Trophoblast cell (in vitro differentiated cells and primary cell): ENCODE results near the gene PCGF2.
A peak's percentile ranks its signal among the peaks of the same experiment; 100 is the strongest.

Experiments
- DNase-seq, 2 donors: peaks; one replicate each; pipeline ENCODE4 v3.0.0-alpha.2; 2016
- H2AFZ ChIP-seq: 2 replicates; pipeline ENCODE4 v1.6.1; 2013; ENCODE audit warnings: low read length, moderate library complexity, mild to moderate bottlenecking; ENCODE audit not compliant: insufficient read depth, poor library complexity
- H2AK5ac ChIP-seq: 2 replicates; pipeline ENCODE4 v1.6.1; 2013; ENCODE audit warnings: mild to moderate bottlenecking, low read length
- H2BK120ac ChIP-seq: 2 replicates; pipeline ENCODE4 v1.6.1; 2013; ENCODE audit warnings: low read length, mild to moderate bottlenecking, moderate library complexity; ENCODE audit not compliant: insufficient read depth, poor library complexity
- H2BK12ac ChIP-seq: 2 replicates; pipeline ENCODE4 v1.6.1; 2013; ENCODE audit warnings: mild to moderate bottlenecking, low read length, moderate library complexity
- H2BK5ac ChIP-seq: 2 replicates; pipeline ENCODE4 v1.6.1; 2013; ENCODE audit warnings: low read length, low read depth, moderate library complexity, mild to moderate bottlenecking; ENCODE audit not compliant: poor library complexity
- H3K14ac ChIP-seq: 2 replicates; pipeline ENCODE4 v1.6.1; 2013; ENCODE audit warnings: mild to moderate bottlenecking, low read length
- H3K18ac ChIP-seq: 2 replicates; pipeline ENCODE4 v1.6.1; 2013; ENCODE audit warnings: mild to moderate bottlenecking, low read length
- H3K23ac ChIP-seq: 2 replicates; pipeline ENCODE4 v1.6.1; 2013; ENCODE audit warnings: low read length
- H3K27ac ChIP-seq: 2 replicates; pipeline ENCODE4 v1.5.1; 2013; ENCODE audit warnings: low read depth, mild to moderate bottlenecking, inconsistent platforms, low read length, moderate library complexity
- H3K27me3 ChIP-seq: 2 replicates; pipeline ENCODE4 v1.6.1; 2013; ENCODE audit warnings: inconsistent platforms, mild to moderate bottlenecking, low read length, moderate library complexity; ENCODE audit not compliant: insufficient read depth
- H3K36me3 ChIP-seq, 2 experiments: 1 replicate in 1 of 2; 2 replicates in 1 of 2; pipeline ENCODE4 v1.6.1; 2013; ENCODE audit warnings: low read length in 2 of 2, mild to moderate bottlenecking in 2 of 2, moderate library complexity in 1 of 2; ENCODE audit not compliant: insufficient read depth in 2 of 2, control insufficient read depth in 1 of 2
- H3K4ac ChIP-seq: 2 replicates; pipeline ENCODE4 v1.6.1; 2013; ENCODE audit warnings: low read depth, mild to moderate bottlenecking, low read length, moderate library complexity
- H3K4me1 ChIP-seq, 2 experiments: 1 replicate in 1 of 2; 2 replicates in 1 of 2; pipeline ENCODE4 v1.6.1; 2013; ENCODE audit warnings: low read length in 2 of 2, mild to moderate bottlenecking in 2 of 2, moderate library complexity in 1 of 2; ENCODE audit not compliant: insufficient read depth in 2 of 2, control insufficient read depth in 1 of 2
- H3K4me2 ChIP-seq: 2 replicates; pipeline ENCODE4 v1.6.1; 2013; ENCODE audit warnings: inconsistent platforms, mild to moderate bottlenecking, low read length, moderate library complexity
- H3K4me3 ChIP-seq: 2 replicates; pipeline ENCODE4 v1.5.1; 2013; ENCODE audit warnings: mild to moderate bottlenecking, low read depth, low read length, inconsistent platforms
- H3K79me1 ChIP-seq: one replicate; pipeline ENCODE4 v1.6.1; 2013; ENCODE audit warnings: low read length
- H3K79me2 ChIP-seq: 2 replicates; pipeline ENCODE4 v1.6.1; 2013; ENCODE audit warnings: low read length, mild to moderate bottlenecking; ENCODE audit not compliant: control insufficient read depth, insufficient read depth, poor library complexity
- H3K9ac ChIP-seq: 2 replicates; pipeline ENCODE4 v1.6.1; 2013; ENCODE audit warnings: mild to moderate bottlenecking, low read length
- H3K9me3 ChIP-seq: 2 replicates; pipeline ENCODE4 v1.6.1; 2013; ENCODE audit warnings: low read depth, mild to moderate bottlenecking, control low read depth, inconsistent platforms, low read length; ENCODE audit not compliant: insufficient read depth
- H4K12ac ChIP-seq: 2 replicates; pipeline ENCODE4 v1.6.1; 2013; ENCODE audit warnings: low read depth, mild to moderate bottlenecking, low read length, moderate library complexity
- H4K8ac ChIP-seq: 2 replicates; pipeline ENCODE4 v1.6.1; 2013; ENCODE audit warnings: low read depth, mild to moderate bottlenecking, low read length, moderate library complexity
- H4K91ac ChIP-seq: one replicate; pipeline ENCODE4 v1.6.1; 2013; ENCODE audit warnings: low read depth, mild to moderate bottlenecking, low read length, moderate library complexity
- WGBS: extraction: QIAGEN DNeasy Blood & Tissue Kit; methylation state at CpG from one replicate; pipeline ENCODE4 v1.1.7; 2013; ENCODE audit warnings: missing lambda C conversion rate; ENCODE audit not compliant: insufficient read length, insufficient coverage; ENCODE audit errors: extremely low coverage; 5-methylcytosine and 5-hydroxymethylcytosine counted together

PCGF2 gene

GRCh38 chr17:38706505-38707216, 41.5 kb downstream of the PCGF2 start:
- peak overlapping the region; percentile 85 for H3K4me2 ChIP-seq
- peaks cover 24% of the 10 kb centered on the region for H3K79me1 ChIP-seq
- no peak overlapping the region for H3K14ac ChIP-seq
- H2BK5ac ChIP-seq = no peak overlapping the region
- H3K9me3 ChIP-seq = no peaks in the 10 kb centered on the region
- H3K4ac ChIP-seq = no peak overlapping the region
- peak; percentile 12 to 32 for DNase-seq
- no peak overlapping the region for H4K8ac ChIP-seq
- H2BK12ac ChIP-seq = no peak overlapping the region
- no peaks in the 10 kb centered on the region for H3K27me3 ChIP-seq
- no peak overlapping the region for H3K9ac ChIP-seq
- peaks cover 13 to 22% of the 10 kb centered on the region in 2 experiments for H3K4me1 ChIP-seq
- no peak overlapping the region for H3K4me3 ChIP-seq
- H3K79me2 ChIP-seq = peaks cover 6% of the 10 kb centered on the region
- H3K27ac ChIP-seq = no peak overlapping the region
- no peak overlapping the region for H3K23ac ChIP-seq
- no peak overlapping the region for H3K18ac ChIP-seq
- H4K91ac ChIP-seq = no peak overlapping the region
- H4K12ac ChIP-seq = no peak overlapping the region
- no CpG with 5 or more reads among the region's 20 CpGs for whole genome bisulfite sequencing
- H3K36me3 ChIP-seq = peaks cover 18 to 22% of the 10 kb centered on the region in 2 experiments
- no peak overlapping the region for H2BK120ac ChIP-seq
- no peak overlapping the region for H2AFZ ChIP-seq
- H2AK5ac ChIP-seq = peak overlapping the region; percentile 28

DNA sequence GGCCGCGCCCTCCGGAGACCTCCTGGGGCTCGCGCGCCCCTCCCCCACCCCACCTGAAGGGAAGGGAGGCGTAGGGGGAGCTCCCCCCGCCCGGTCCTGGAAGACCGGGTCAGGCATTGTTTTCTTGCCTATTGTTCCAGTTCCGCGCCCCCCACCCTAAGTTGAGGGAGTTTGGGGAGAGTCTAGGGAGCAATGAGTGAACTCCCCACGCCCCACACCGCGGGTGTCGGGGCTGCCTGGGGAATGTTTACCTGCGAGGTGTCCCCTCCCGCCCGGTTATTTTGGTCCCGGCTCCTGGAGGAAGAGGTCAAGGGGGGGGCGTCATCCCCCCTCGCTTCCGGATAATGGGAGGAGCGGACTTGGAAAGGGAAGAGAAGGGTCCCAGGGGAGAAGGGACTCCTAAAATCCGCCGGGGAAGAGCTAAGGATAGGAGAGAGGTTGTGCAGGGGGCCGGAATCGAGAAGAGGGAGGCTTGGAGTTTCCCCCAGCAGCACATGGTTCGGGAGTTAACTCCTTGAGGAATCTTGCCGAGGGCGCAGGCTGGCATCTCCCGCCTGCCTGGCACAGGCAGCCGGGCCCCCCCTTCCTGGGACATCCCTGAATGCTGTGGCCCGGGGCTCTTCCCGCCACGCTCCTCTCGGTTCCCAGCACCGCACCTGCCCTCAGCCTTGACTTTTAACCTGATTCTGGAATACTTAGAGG, 42.2 kb downstream of the PCGF2 start:
- WGBS = no CpG with 5 or more reads among the region's 38 CpGs
- Histone ChIP-seq H3K36me3 (peaks cover 14% of the 10 kb centered on the region in 2 experiments), H3K23ac (no peak overlapping the region), H3K18ac (peak overlapping the region; percentile 63), H3K4me3 (peak overlapping the region; percentile 76), H3K9ac (peak overlapping the region; percentile 56), H2AFZ (peak overlapping the region; percentile 37), H3K14ac (peak overlapping the region; percentile 53), H3K79me1 (peaks cover 28% of the 10 kb centered on the region), H2BK12ac (no peak overlapping the region), H3K4ac (no peak overlapping the region), H3K4me2 (peak overlapping the region; percentile 85), H2BK5ac (no peak overlapping the region), H4K8ac (peak overlapping the region; percentile 14), H3K79me2 (peaks cover 6% of the 10 kb centered on the region), H4K12ac (peak overlapping the region; percentile 22), H4K91ac (peak overlapping the region; percentile 59), H3K9me3 (no peaks in the 10 kb centered on the region), H3K27me3 (no peaks in the 10 kb centered on the region), H3K27ac (no peak overlapping the region), H3K4me1 (peaks cover 20 to 28% of the 10 kb centered on the region in 2 experiments), H2BK120ac (no peak overlapping the region), H2AK5ac (peak overlapping the region; percentile 28)
- DNase-seq = peak in 1 of 2 donors; percentile 15

GRCh38 chr17:38705523-38705802, 42.7 kb downstream of the PCGF2 start:
- Histone ChIP-seq H2BK120ac (no peak overlapping the region), H2AK5ac (no peak overlapping the region), H3K4me3 (peak overlapping the region; percentile 76), H2BK5ac (no peak overlapping the region), H3K9ac (no peak overlapping the region), H3K27ac (no peak overlapping the region), H3K79me2 (peaks cover 6% of the 10 kb centered on the region), H3K4me1 (peaks cover 20 to 28% of the 10 kb centered on the region in 2 experiments), H3K27me3 (no peaks in the 10 kb centered on the region), H4K8ac (peak overlapping the region; percentile 25), H3K4me2 (peak overlapping the region; percentile 85), H3K18ac (no peak overlapping the region), H4K91ac (peak overlapping the region; percentile 74), H2BK12ac (no peak overlapping the region), H4K12ac (no peak overlapping the region), H3K79me1 (peaks cover 28% of the 10 kb centered on the region), H2AFZ (no peak overlapping the region), H3K23ac (no peak overlapping the region), H3K9me3 (no peaks in the 10 kb centered on the region), H3K4ac (no peak overlapping the region), H3K14ac (no peak overlapping the region), H3K36me3 (peaks cover 12 to 13% of the 10 kb centered on the region in 2 experiments)
- WGBS = no CpG with 5 or more reads among the region's 32 CpGs
- peak in 1 of 2 donors; percentile 29 for DNase-seq

DNA sequence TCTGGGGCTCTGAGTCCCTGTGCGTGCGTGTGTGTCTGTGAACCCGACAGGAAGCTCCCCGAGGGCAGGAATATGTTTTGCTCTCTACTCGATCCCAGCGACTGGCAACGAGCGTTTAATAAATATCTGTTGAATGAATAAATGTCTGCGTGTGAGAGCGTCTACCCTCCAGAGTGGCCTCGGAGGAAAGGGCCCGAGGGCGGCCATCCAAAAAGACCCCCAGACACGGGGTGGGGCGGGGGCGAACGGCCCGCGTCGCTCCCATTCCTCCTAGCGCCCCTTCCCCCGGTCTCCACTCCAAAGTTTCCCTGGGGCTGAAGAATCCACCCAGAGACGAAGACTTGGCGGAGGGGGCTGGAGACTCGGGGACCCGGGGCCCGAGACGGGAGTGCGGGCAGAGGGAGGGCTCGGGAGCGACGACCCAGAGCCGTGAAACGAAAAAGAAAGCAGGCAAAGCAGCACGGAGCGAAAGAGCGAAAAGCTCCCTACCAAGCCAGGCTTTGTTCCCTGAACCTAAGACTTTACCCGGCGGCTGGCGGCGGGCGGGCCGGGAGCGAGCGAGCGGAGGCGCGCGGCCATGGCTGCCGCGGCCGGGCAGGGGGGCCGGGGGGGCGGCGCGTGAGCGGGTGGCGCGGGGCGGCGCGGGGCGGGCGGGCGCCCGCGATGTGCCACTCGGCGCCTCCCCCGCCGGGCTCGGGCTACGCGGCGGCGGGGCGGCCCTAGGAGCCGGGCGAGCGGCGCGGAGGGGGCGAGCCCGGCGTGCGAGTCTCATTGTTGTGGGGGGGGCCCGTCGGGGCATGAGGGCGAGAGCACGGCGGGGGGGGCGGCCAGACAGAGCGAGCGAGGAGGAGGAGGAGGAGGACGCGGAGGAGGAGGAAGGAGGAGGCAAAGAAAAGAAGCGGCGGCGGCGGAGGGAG, 43.3 kb downstream of the PCGF2 start, which contains the start of gene MLLT6:
MLLT6 (plus strand) TSS at position 668 of the 917 bp plus-strand sequence. CDS start 360 bp downstream, outside the sequence.
- peak; percentile 53 to 69 for DNase-seq
- H2AFZ ChIP-seq = peak within 1 kb of the TSS; percentile 78
- H3K27me3 ChIP-seq = no peaks in the 10 kb centered on the region
- no peak within 1 kb of the TSS for H3K23ac ChIP-seq
- H4K91ac ChIP-seq = peak within 1 kb of the TSS; percentile 98
- H3K79me1 ChIP-seq = peaks cover 30% of the 10 kb centered on the region
- peak within 1 kb of the TSS; percentile 97 for H3K18ac ChIP-seq
- H3K4me1 ChIP-seq = peaks cover 20 to 30% of the 10 kb centered on the region in 2 experiments
- H4K8ac ChIP-seq = peak within 1 kb of the TSS; percentile 79
- peak within 1 kb of the TSS; percentile 87 for H3K4ac ChIP-seq
- peaks cover 10 to 12% of the 10 kb centered on the region in 2 experiments for H3K36me3 ChIP-seq
- H2BK12ac ChIP-seq = peak within 1 kb of the TSS; percentile 86
- no peaks in the 10 kb centered on the region for H3K9me3 ChIP-seq
- H3K79me2 ChIP-seq = peaks cover 6% of the 10 kb centered on the region
- H4K12ac ChIP-seq = peak within 1 kb of the TSS; percentile 61
- peak within 1 kb of the TSS; percentile 78 for H3K9ac ChIP-seq
- peak within 1 kb of the TSS; percentile 93 for H3K14ac ChIP-seq
- peak within 1 kb of the TSS; percentile 75 for H3K27ac ChIP-seq
- H2BK5ac ChIP-seq = peak within 1 kb of the TSS; percentile 75
- WGBS = no CpG with 5 or more reads among the region's 100 CpGs
- H2BK120ac ChIP-seq = peak within 1 kb of the TSS; percentile 67
- peak within 1 kb of the TSS; percentile 66 for H2AK5ac ChIP-seq
- peak within 1 kb of the TSS; percentile 76 for H3K4me3 ChIP-seq
- H3K4me2 ChIP-seq = peak within 1 kb of the TSS; percentile 85
